H1 (cell line): Measurements from ENCODE around the gene PDZD2. TPM values are rescaled to one million over a fixed set of nuclear protein-coding genes. Genes with fewer than 3 reads are reported as not detected.

ENCODE experiments used
- CBX8 ChIP-seq: fragments of 300-800, 300-1000 bp; sonication (generic); IDR thresholded peaks from 2 replicates; pipeline ENCODE4 v1.7.1; 2016; ENCODE audit warnings: low read depth, low read length, borderline replicate concordance
- CHD2 ChIP-seq: IDR thresholded peaks from 2 replicates; pipeline ENCODE4 v1.6.1; 2012; ENCODE audit warnings: low read length, improper control_type of control experiment
- MAFK ChIP-seq: IDR thresholded peaks from 2 replicates; pipeline ENCODE4 v1.6.1; 2012; ENCODE audit warnings: low read depth, mild to moderate bottlenecking, improper control_type of control experiment, low read length
- POLR2A ChIP-seq, 2 experiments: IDR thresholded peaks; 1 replicate in 1 of 2; 2 replicates in 1 of 2; pipeline ENCODE4 v1.6.1; 2011; ENCODE audit warnings: low read depth in 2 of 2, low read length in 2 of 2, mild to moderate bottlenecking in 2 of 2; ENCODE audit errors: control extremely low read depth in 1 of 2
- SIN3A ChIP-seq, 2 experiments: IDR thresholded peaks in 1 of 2; conservative IDR thresholded peaks in 1 of 2; 2 replicates each; pipeline ENCODE4 v1.6.1; 2011 to 2012; ENCODE audit warnings: low read length in 2 of 2, improper control_type of control experiment in 1 of 2, low read depth in 1 of 2, mild to moderate bottlenecking in 1 of 2
- TCF12 ChIP-seq: IDR thresholded peaks from 2 replicates; pipeline ENCODE4 v1.6.1; 2011; ENCODE audit warnings: low read depth, mild to moderate bottlenecking, low read length
- polyA plus RNA-seq, 7 experiments: library from polyadenylated mRNA; depleted of rRNA in 3 of 7; stranded (reverse) in 5 of 7; unstranded in 2 of 7; fragments of >200 nt in 5 of 7; fragments of 200-250 nt in 2 of 7; gene quantifications; 1 replicate in 5 of 7; 2 replicates in 1 of 7; 4 replicates in 1 of 7; pipeline versions ENCODE4 v1.2.1 to v1.2.3, GENCODE V29; 2011 to 2013; ENCODE audit warnings: missing spikeins in 2 of 7, mixed read lengths in 2 of 7
- total RNA-seq: library from RNA; stranded (reverse); fragmentation: NEBNext Ultra II Directional; extraction: Animal tissue kit (Norgen Biotek cat#: 25700); gene quantifications from 2 replicates; pipeline ENCODE4 v1.2.1, GENCODE V29; 2021

PDZD2 gene
- total and polyA plus RNA-seq, 2 of the 8 experiments (the other 6 are each of a cell fraction or from before 2014, with no cell fraction given) = 1.2 to 6.8 TPM

DNA sequence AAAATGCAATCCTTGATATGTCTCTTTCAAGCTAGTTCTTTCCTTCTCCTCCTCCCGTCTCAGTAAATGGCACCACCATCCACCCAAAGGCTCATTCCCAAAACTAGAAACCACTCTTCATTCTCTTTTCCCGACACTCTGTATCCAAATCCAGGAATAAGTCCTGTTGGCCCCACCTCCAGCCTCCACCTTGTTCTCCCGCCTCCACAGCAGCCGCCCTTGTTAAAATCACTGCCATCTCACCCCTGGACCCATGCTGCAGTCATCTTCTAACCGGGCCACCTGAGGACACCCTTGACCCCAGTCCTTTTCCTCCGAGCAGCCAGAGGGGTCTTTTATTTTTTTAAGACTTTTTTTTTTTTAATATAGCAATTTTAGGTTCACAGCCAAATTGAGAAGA is 9.4 kb downstream of the PDZD2 start (continued):
- TF ChIP-seq CBX8 = no peak
- TF ChIP-seq CHD2 = no peak
- TF ChIP-seq SIN3A (conservative IDR thresholded peaks at IDR 0.05 in 1 of 2, IDR thresholded peaks at IDR 0.05 in 1 of 2; ENCODE audit: low read depth in 1 of 2, low read length in 2 of 2) = no peak
- no peak for TF ChIP-seq TCF12
- no peak for TF ChIP-seq MAFK
- no peak for TF ChIP-seq POLR2A (IDR thresholded peaks at IDR 0.05; ENCODE audit: control extremely low read depth in 1 of 2, low read depth in 2 of 2, low read length in 2 of 2)
